Erythroblast (primary cell): ENCODE measurements around the gene B4GALNT3.

ENCODE experiments used
- DNase-seq, 2 experiments: peaks; one replicate each; lab custom pipeline; 2025; lab: John Stamatoyannopoulos, UW
- GATA1 ChIP-seq: IDR thresholded peaks from 2 replicates; pipeline ENCODE4 v1.6.1; 2011; ENCODE audit warnings: low read depth, mild to moderate bottlenecking, control low read depth, low read length, moderate library complexity
- POLR2A ChIP-seq: IDR thresholded peaks from 2 replicates; pipeline ENCODE4 v1.6.1; 2011; ENCODE audit warnings: mild to moderate bottlenecking, low read length

B4GALNT3 gene

GRCh38 chr12:579420-580110, 119.8 kb downstream of the B4GALNT3 start:
- DNase-seq, result peak in 1 of 2 experiments; percentile 27
- TF ChIP-seq GATA1 (no peak), POLR2A (no peak)

- TF ChIP-seq POLR2A, result no peak
- no peak for TF ChIP-seq GATA1
Observed at GRCh38 chr12:580813-581212, 121.1 kb downstream of the B4GALNT3 start.

GRCh38 chr12:581321-581720, 121.6 kb downstream of the B4GALNT3 start:
- no peak for DNase-seq

More at GRCh38 chr12:580813-581212, 121.1 kb downstream of the B4GALNT3 start:
- DNase-seq, result no peak

GRCh38 chr12:581746-582145, 122.0 kb downstream of the B4GALNT3 start:
- TF ChIP-seq GATA1, result no peak
- no peak for TF ChIP-seq POLR2A
- no peak for DNase-seq

More at GRCh38 chr12:581321-581720, 121.6 kb downstream of the B4GALNT3 start:
- TF ChIP-seq POLR2A, result no peak
- TF ChIP-seq GATA1, result no peak

- no peak for DNase-seq
Observed at GRCh38 chr12:583251-583869, 123.6 kb downstream of the B4GALNT3 start.

DNA sequence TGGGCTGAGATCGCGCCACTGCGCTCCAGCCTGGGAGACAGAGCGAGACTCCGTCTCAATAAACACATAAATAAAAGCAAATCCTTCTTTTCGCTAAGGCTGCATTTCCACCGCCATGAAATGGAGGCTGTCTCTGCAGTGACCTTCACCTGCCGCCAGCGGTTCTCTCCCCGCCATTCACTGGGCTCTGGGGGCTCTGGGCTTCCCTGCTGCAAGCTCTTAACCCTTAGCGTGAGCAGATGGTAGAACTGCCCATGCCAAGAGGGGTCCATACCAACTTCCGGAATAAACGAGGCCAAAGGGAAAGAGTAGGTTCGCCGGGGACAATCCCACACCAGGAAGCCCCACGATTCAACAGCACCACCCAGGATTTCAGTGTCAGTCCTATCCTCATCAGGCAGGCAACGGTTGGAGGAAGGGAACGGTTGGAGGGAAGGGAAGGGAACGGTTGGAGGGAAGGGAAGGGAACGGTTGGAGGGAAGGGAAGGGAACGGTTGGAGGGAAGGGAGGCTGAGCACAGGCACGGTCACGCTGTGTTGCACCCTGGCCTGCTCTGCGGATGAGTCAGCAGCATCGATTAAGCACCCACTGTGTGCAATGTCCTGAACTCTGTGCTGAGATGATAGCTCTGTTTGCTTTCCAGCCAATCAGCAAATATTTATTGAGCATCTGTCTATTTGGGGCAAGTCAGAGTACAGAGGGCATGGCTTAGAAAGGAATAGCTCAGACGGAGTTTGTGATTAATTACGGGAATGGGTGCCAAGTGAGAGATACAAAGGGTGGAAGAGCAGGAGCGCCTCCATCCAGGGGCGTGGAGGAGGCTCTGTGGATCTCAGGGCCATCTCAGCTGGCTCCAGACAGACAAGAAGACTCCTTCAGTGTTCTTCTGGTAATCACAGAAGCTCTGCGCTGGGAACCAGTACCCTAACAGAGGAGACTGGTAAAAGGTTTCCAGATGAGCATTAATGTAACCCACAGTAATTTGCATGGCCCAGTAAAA, 125.6 kb downstream of the B4GALNT3 start:
- DNase-seq, result no peak
- TF ChIP-seq POLR2A (no peak), GATA1 (no peak)

More at GRCh38 chr12:583251-583869, 123.6 kb downstream of the B4GALNT3 start:
- TF ChIP-seq GATA1, result no peak
- no peak for TF ChIP-seq POLR2A

- DNase-seq, result no peak
- TF ChIP-seq POLR2A, result no peak
- no peak for TF ChIP-seq GATA1
Observed at GRCh38 chr12:586318-587071, 126.8 kb downstream of the B4GALNT3 start.

DNA sequence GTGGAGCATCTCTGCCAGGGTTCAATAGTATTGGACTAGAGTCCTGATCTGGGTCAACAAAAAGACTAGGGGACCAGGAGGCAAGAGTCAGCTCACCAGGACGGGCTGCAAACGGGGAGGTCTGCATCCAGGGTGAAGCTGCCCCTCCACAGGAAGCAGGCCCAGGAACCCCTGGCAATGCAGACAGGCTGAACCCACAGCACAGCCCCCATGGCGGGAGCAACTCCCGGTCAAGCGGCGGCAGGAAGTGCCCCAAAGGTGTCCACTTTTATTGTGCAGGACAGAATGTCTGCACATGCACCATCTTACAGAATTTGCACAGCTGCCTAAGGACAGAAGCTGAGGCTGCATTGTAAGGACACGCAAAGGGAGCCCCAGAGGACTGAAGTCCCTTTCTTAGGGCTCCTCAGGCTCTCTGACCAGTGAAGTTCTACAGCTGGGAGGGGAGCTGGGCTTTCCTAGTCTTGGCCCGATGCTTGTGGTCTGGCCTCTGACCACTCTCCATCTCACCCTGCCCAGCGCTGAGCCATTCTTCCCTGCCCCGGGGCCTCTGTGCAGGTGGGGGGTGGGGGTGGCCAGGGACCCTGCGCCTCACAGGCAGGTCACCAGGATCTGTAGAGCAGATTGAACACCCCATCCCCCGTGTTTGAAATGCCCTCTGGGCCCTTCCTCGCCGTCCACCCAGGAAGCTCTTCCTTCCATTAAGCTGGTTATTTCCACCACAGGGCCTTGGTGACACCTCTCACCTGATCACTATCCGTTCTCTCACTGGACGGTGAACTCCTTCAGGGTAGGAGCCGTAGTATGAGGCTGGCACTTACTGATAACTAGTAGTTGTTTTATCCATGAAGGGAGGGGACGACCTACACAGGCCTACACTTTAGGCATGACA, 127.6 kb downstream of the B4GALNT3 start:
- TF ChIP-seq POLR2A, result peak; percentile 4
- TF ChIP-seq GATA1, result no peak
- peak; percentile 70 to 88 for DNase-seq

- DNase-seq, result no peak
- TF ChIP-seq POLR2A (no peak), GATA1 (no peak)
Observed at GRCh38 chr12:588024-588322, 128.2 kb downstream of the B4GALNT3 start.

GRCh38 chr12:588646-589045, 128.9 kb downstream of the B4GALNT3 start:
- no peak for DNase-seq
- no peak for TF ChIP-seq POLR2A
- TF ChIP-seq GATA1, result no peak

DNA sequence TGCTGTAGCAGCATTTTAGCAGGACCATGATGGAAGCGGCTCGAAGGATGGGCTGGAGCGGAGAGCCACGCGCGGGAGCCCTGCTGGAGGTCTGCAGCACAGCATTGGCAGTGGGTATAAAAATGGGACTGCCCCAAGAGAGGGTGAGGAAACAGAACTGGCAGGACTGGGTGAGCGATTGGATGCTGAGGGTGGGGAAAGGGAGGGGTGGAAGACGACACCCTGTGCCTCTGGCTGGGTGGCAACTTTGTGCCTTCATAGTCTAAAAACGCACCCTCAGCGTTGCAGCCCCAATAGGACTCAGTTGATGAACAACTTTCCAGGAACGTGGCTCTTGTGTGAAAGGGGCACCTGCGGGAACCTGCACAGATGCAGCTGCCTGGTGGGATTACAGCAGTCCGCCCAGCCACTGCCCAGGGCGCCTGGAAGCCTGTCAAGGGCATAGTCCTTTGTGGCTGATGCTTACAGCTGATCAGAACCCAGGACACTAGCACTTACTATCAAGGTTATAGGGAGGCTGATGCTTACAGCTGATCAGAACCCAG, 130.5 kb downstream of the B4GALNT3 start:
- no peak for TF ChIP-seq GATA1
- TF ChIP-seq POLR2A, result peak; percentile 73
- peak; percentile 39 to 64 for DNase-seq

DNA sequence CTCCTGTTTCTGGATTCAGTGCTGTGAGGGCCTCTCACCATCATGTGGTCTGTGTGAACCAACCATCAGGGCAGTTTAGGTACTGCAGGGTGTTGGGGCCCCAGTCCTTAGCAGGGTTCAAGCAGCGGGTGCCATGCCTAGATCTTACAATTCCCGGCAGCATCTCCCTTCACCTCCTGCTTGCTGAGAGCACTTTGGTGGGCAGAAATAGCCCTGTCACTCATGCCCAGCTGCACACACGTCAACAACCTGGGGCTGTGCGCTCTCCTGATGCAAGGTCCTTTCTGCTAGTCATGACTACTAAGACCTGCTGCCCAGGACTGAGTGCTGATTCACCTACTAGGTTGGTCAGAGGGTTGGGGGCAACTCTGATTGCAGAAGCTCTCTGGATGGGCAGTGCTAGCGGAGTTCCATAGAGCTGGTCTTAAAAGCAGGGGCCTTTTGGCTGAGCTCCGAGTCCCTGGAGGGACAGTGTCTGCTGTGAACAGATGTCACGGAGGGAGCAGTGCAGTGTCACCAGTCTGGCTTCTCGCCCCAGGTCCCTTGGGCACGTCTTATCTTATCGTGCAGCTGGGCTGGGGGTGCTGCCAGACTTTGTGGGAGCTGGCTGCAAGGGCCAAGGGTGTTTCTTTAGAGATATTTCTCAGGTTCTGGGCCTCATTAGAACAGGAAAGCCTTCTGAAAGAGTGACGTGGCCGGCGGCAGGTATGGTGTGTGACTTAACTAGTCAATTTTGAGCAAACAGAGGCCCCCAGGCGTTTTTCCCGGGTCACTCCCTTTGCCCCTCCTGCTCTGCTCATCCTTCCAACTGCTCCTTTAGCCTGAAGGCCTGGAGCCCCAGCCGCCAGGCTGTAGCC, 131.7 kb downstream of the B4GALNT3 start:
- peak; percentile 96 for TF ChIP-seq GATA1
- TF ChIP-seq POLR2A, result peak; percentile 52

More for the DNA sequence above, 131.7 kb downstream of the B4GALNT3 start:
- DNase-seq, result peak; percentile 99 to 100
